Colonic mucosa (tissue), 4 donors: ENCODE measurements around the gene RPRML. TPM values are rescaled to one million over a fixed set of nuclear protein-coding genes. Genes with fewer than 3 reads are reported as not detected.

ENCODE experiments used
- DNase-seq: peaks from one replicate; pipeline ENCODE4 v3.0.0-alpha.2; 2020
- H3K27ac ChIP-seq: fragments of 200-600 bp; one replicate; pipeline ENCODE4 v1.8.0; 2021
- H3K27me3 ChIP-seq: fragments of 200-600 bp; one replicate; pipeline ENCODE4 v1.8.0; 2021
- H3K36me3 ChIP-seq: fragments of 200-600 bp; one replicate; pipeline ENCODE4 v1.8.0; 2021
- H3K4me1 ChIP-seq: fragments of 200-600 bp; one replicate; pipeline ENCODE4 v1.8.0; 2021; ENCODE audit warnings: mild to moderate bottlenecking
- H3K4me3 ChIP-seq: fragments of 200-600 bp; one replicate; pipeline ENCODE4 v1.8.0; 2021
- H3K9ac ChIP-seq, 2 donors: one replicate each; pipeline ENCODE4 v1.7.0; 2013; ENCODE audit warnings: control low read depth in 2 of 2, low read depth in 2 of 2, low read length in 2 of 2
- H3K9me3 ChIP-seq: fragments of 200-600 bp; one replicate; pipeline ENCODE4 v1.8.0; 2021
- CTCF ChIP-seq: fragments of 200-600 bp; IDR thresholded peaks from one replicate; pipeline ENCODE4 v1.8.0; 2022; ENCODE audit warnings: antibody characterized with exemption, mild to moderate bottlenecking
- intact Hi-C: fragments of 100-400 bp; cut with DNase I; formaldehyde crosslinking; loops from one replicate; pipeline ENCODE4 v1.14.1; 2022
- total RNA-seq, 2 donors: library from RNA; stranded (reverse); fragmentation: NEBNext Ultra II Directional in 1 of 2; extraction: Animal tissue kit (Norgen Biotek cat#: 25700) in 1 of 2; gene quantifications; one replicate each; pipeline ENCODE4 v1.2.1, GENCODE V29; 2021
- donor health status: healthy.
- donor health status: DM: no; HTN: no; CAD: no.
- donor health status: DM: no; HTN: no; CAD: no.

The RPRML gene
- total RNA-seq, 2 donors from 2014 or later: not detected

GRCh38 chr17:46977750-46978488 is 1.1 kb downstream of the RPRML start:
- H3K9ac ChIP-seq: peak overlapping the region in 1 of 2 donors; percentile 43
- H3K4me3 ChIP-seq: peak overlapping the region; percentile 43
- no peaks in the 10 kb centered on the region for H3K9me3 ChIP-seq
- TF ChIP-seq CTCF: no peak
- DNase-seq: no peak
- no peak overlapping the region for H3K27ac ChIP-seq
- H3K27me3 ChIP-seq: peaks cover 32% of the 10 kb centered on the region
- intact Hi-C loops: no loop called here
- peaks cover 12% of the 10 kb centered on the region for H3K4me1 ChIP-seq
- H3K36me3 ChIP-seq: no peaks in the 10 kb centered on the region

GRCh38 chr17:46977348-46977747 is 1.7 kb downstream of the RPRML start:
- intact Hi-C loops: no loop called here
- H3K9me3 ChIP-seq: no peaks in the 10 kb centered on the region
- H3K4me3 ChIP-seq: no peak overlapping the region
- peaks cover 32% of the 10 kb centered on the region for H3K27me3 ChIP-seq
- peaks cover 12% of the 10 kb centered on the region for H3K4me1 ChIP-seq
- no peak overlapping the region for H3K27ac ChIP-seq
- H3K9ac ChIP-seq: no peak overlapping the region
- no peaks in the 10 kb centered on the region for H3K36me3 ChIP-seq
- no peak for TF ChIP-seq CTCF
- peak; percentile 31 for DNase-seq

GRCh38 chr17:46976626-46977270 is 2.3 kb downstream of the RPRML start:
- no peak overlapping the region for H3K27ac ChIP-seq
- H3K4me1 ChIP-seq: peaks cover 12% of the 10 kb centered on the region
- H3K27me3 ChIP-seq: peaks cover 32% of the 10 kb centered on the region
- TF ChIP-seq CTCF: no peak
- no peak overlapping the region for H3K9ac ChIP-seq
- H3K9me3 ChIP-seq: no peaks in the 10 kb centered on the region
- intact Hi-C loops: no loop called here
- H3K4me3 ChIP-seq: no peak overlapping the region
- no peaks in the 10 kb centered on the region for H3K36me3 ChIP-seq
- DNase-seq: no peak

GRCh38 chr17:46975287-46975686 is 3.8 kb downstream of the RPRML start:
- TF ChIP-seq CTCF: no peak
- Histone ChIP-seq H3K9me3 (no peaks in the 10 kb centered on the region), H3K4me3 (no peak overlapping the region), H3K4me1 (peaks cover 12% of the 10 kb centered on the region), H3K27ac (no peak overlapping the region), H3K9ac (no peak overlapping the region), H3K36me3 (no peaks in the 10 kb centered on the region), H3K27me3 (peaks cover 32% of the 10 kb centered on the region)
- intact Hi-C loops: no loop called here
- no peak for DNase-seq

GRCh38 chr17:46974086-46974485 is 5.0 kb downstream of the RPRML start:
- Histone ChIP-seq H3K27ac (no peak overlapping the region), H3K9ac (no peak overlapping the region), H3K4me3 (no peak overlapping the region), H3K9me3 (no peaks in the 10 kb centered on the region), H3K4me1 (peaks cover 7% of the 10 kb centered on the region), H3K36me3 (no peaks in the 10 kb centered on the region), H3K27me3 (peaks cover 21% of the 10 kb centered on the region)
- DNase-seq: no peak
- TF ChIP-seq CTCF: no peak
- intact Hi-C loops: no loop called here
